Tibial artery (tissue), 4 donors: ENCODE data around the gene NKX2-3.

Experiments used
- DNase-seq, 2 donors: peaks; one replicate each; pipeline ENCODE4 v3.0.0-alpha.2; 2019
- H3K27ac ChIP-seq, 2 donors: fragments of 200-600 bp; sonication (generic) in 1 of 2; 1 replicate in 1 of 2; 2 replicates in 1 of 2; pipeline ENCODE4 v1.5.1; 2018 to 2019; ENCODE audit warnings: mild to moderate bottlenecking in 1 of 2
- H3K27me3 ChIP-seq, 2 donors: fragments of 200-600 bp; sonication (generic) in 1 of 2; one replicate each; pipeline versions ENCODE4 v1.5.1 to v1.6.0; 2016 to 2019
- H3K36me3 ChIP-seq, 3 donors: fragments of 200-600 bp; sonication (generic) in 2 of 3; one replicate each; pipeline ENCODE4 v1.5.1; 2016 to 2019; ENCODE audit warnings: mild to moderate bottlenecking in 2 of 3
- H3K4me1 ChIP-seq, 4 donors: fragments of 200-600 bp; sonication (generic) in 2 of 4; 1 replicate in 3 of 4; 2 replicates in 1 of 4; pipeline ENCODE4 v1.5.1; 2016 to 2019
- H3K4me3 ChIP-seq, 2 donors: fragments of 200-600 bp; sonication (generic) in 1 of 2; 1 replicate in 1 of 2; 2 replicates in 1 of 2; pipeline ENCODE4 v1.5.1; 2018 to 2019; ENCODE audit warnings: mild to moderate bottlenecking in 2 of 2
- H3K9me3 ChIP-seq, 3 donors: fragments of 200-600 bp; sonication (generic) in 1 of 3; one replicate each; pipeline ENCODE4 v1.5.1; 2016 to 2019
- CTCF ChIP-seq, 2 experiments: fragments of 200-600 bp in 1 of 2; fragments of 450-650 bp in 1 of 2; IDR thresholded peaks; one replicate each; pipeline ENCODE4 v1.5.1; 2017 to 2019; ENCODE audit warnings: antibody characterized with exemption in 2 of 2, mild to moderate bottlenecking in 1 of 2, moderate library complexity in 1 of 2
- intact Hi-C: fragments of 100-400 bp; cut with DNase I; formaldehyde crosslinking; loops from one replicate; pipeline ENCODE4 v1.15.0; 2023; ENCODE audit warnings: low total_unique reads

Gene NKX2-3

GRCh38 chr10:99532687-99533495, at the start of gene NKX2-3:
NKX2-3 (plus strand) TSS chr10:99532942; CDS start chr10:99533132, 190 bp downstream.
- no peak within 1 kb of the TSS for H3K4me3 ChIP-seq
- intact Hi-C loops = no loop called here
- peaks cover 4 to 100% of the 10 kb centered on the region in 2 donors for H3K27me3 ChIP-seq
- H3K4me1 ChIP-seq = peaks cover 0 to 55% (median 35%) of the 10 kb centered on the region in 4 donors
- H3K27ac ChIP-seq = no peak within 1 kb of the TSS
- H3K36me3 ChIP-seq = no peaks in the 10 kb centered on the region
- peak in 1 of 2 donors; percentile 35 for DNase-seq
- TF ChIP-seq CTCF (IDR thresholded peaks at IDR 0.05) = no peak
- no peaks in the 10 kb centered on the region for H3K9me3 ChIP-seq

GRCh38 chr10:99484626-99485581, 47.8 kb upstream of the NKX2-3 start:
- no peak for TF ChIP-seq CTCF (IDR thresholded peaks at IDR 0.05)
- intact Hi-C loops = no loop called here
- no peak overlapping the region for H3K27ac ChIP-seq
- no peak for DNase-seq
- no peaks in the 10 kb centered on the region for H3K4me1 ChIP-seq
- no peaks in the 10 kb centered on the region for H3K36me3 ChIP-seq
- no peak overlapping the region for H3K4me3 ChIP-seq
- H3K27me3 ChIP-seq = peaks cover 0 to 25% of the 10 kb centered on the region in 2 donors
- H3K9me3 ChIP-seq = peaks cover 0 to 5% (median 0%) of the 10 kb centered on the region in 3 donors

GRCh38 chr10:99487125-99487807, 45.5 kb upstream of the NKX2-3 start:
- Histone ChIP-seq H3K27ac (no peak overlapping the region), H3K4me1 (no peaks in the 10 kb centered on the region), H3K36me3 (no peaks in the 10 kb centered on the region), H3K9me3 (no peaks in the 10 kb centered on the region), H3K4me3 (no peak overlapping the region), H3K27me3 (peaks cover 0 to 27% of the 10 kb centered on the region in 2 donors)
- no peak for TF ChIP-seq CTCF (IDR thresholded peaks at IDR 0.05)
- no peak for DNase-seq
- intact Hi-C loops = no loop called here

- TF ChIP-seq CTCF (IDR thresholded peaks at IDR 0.05) = no peak
- Histone ChIP-seq H3K4me1 (no peaks in the 10 kb centered on the region), H3K27me3 (peaks cover 0 to 27% of the 10 kb centered on the region in 2 donors), H3K27ac (no peak overlapping the region), H3K36me3 (no peaks in the 10 kb centered on the region), H3K9me3 (no peaks in the 10 kb centered on the region), H3K4me3 (no peak overlapping the region)
- intact Hi-C loops = no loop called here
- no peak for DNase-seq
These were observed 43.5 kb upstream of the NKX2-3 start for GRCh38 chr10:99489271-99489670.

GRCh38 chr10:99497343-99498025, 35.3 kb upstream of the NKX2-3 start:
- no peaks in the 10 kb centered on the region for H3K4me1 ChIP-seq

More at GRCh38 chr10:99497343-99498025, 35.3 kb upstream of the NKX2-3 start:
- Histone ChIP-seq H3K36me3 (no peaks in the 10 kb centered on the region), H3K4me3 (no peak overlapping the region), H3K27me3 (peaks cover 0 to 17% of the 10 kb centered on the region in 2 donors), H3K9me3 (peaks cover 0 to 23% (median 5%) of the 10 kb centered on the region in 3 donors), H3K27ac (no peak overlapping the region)
- no peak for TF ChIP-seq CTCF (IDR thresholded peaks at IDR 0.05)
- intact Hi-C loops = no loop called here
- DNase-seq = no peak
